Vagina (tissue), 2 donors: ENCODE results near the gene RAP1A.

Source experiments
- POLR2A ChIP-seq, 2 donors: fragments of 450-650 bp; IDR thresholded peaks; one replicate each; pipeline ENCODE4 v1.6.1; 2017; ENCODE audit warnings: antibody characterized with exemption in 2 of 2, mild to moderate bottlenecking in 2 of 2, moderate library complexity in 2 of 2
- POLR2AphosphoS5 ChIP-seq, 2 donors: sonication (generic); formaldehyde crosslinking; IDR thresholded peaks; one replicate each; pipeline ENCODE4 v1.9.0; 2017; ENCODE audit warnings: antibody characterized with exemption in 2 of 2, mild to moderate bottlenecking in 2 of 2, low read depth in 1 of 2; ENCODE audit not compliant: insufficient read depth in 1 of 2
- TF ChIP-seq, protein P1 (sequence below), 3 experiments: fragments of 450-650 bp in 2 of 3; fragments of 200-600 bp in 1 of 3; sonication (generic) in 1 of 3; IDR thresholded peaks; one replicate each; pipeline ENCODE4 v1.5.1; 2017 to 2019; ENCODE audit warnings: antibody characterized with exemption in 3 of 3, mild to moderate bottlenecking in 2 of 3, moderate library complexity in 2 of 3

- TF ChIP-seq POLR2AphosphoS5 (IDR thresholded peaks at IDR 0.05; ENCODE audit: insufficient read depth in 1 of 2, low read depth in 1 of 2), result no peak
- TF ChIP-seq POLR2A (IDR thresholded peaks at IDR 0.05), result no peak
- TF ChIP-seq, protein P1, sequence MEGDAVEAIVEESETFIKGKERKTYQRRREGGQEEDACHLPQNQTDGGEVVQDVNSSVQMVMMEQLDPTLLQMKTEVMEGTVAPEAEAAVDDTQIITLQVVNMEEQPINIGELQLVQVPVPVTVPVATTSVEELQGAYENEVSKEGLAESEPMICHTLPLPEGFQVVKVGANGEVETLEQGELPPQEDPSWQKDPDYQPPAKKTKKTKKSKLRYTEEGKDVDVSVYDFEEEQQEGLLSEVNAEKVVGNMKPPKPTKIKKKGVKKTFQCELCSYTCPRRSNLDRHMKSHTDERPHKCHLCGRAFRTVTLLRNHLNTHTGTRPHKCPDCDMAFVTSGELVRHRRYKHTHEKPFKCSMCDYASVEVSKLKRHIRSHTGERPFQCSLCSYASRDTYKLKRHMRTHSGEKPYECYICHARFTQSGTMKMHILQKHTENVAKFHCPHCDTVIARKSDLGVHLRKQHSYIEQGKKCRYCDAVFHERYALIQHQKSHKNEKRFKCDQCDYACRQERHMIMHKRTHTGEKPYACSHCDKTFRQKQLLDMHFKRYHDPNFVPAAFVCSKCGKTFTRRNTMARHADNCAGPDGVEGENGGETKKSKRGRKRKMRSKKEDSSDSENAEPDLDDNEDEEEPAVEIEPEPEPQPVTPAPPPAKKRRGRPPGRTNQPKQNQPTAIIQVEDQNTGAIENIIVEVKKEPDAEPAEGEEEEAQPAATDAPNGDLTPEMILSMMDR (IDR thresholded peaks at IDR 0.05), result no peak
Observed at GRCh38 chr1:111723871-111724270, 104.3 kb downstream of the RAP1A start.
